ENCODE data around the gene RDH5.

RDH5 gene

DNA sequence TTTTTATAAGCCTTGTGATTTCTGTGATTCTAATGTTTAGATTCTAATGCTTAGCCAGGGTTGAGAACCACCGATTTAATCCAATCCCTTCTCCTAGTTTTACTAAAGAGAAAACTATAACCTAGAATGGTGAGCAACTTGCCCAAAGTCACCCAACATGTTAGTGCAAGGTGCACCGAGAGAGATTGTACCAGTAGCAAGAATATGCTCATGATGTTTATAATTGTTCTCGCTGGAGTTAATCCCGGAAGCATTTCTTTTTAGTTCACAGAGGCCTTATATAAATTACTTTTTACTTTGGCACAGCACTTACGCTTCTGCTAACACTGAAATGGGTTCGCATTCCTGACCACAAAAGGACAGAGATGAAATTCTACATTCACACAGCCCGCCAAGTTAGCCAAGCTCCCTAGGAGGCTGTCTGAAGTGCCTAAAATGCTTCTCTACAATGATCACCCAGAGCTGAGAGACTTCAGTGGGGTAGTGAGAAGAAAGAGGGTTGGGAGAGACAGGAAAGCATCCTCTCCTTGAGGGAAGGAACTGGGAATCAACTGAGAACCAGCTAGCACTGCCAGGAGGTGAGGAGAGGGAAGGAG is 4.9 kb upstream of the RDH5 start:
- Histone ChIP-seq H3K4me3 (ENCODE audit: extremely low read depth, insufficient read depth, low read length, poor library complexity, severe bottlenecking) (peak overlapping the region; percentile 87), H3K27ac (ENCODE audit: low read depth, low read length, severe bottlenecking) (peak overlapping the region; percentile 36), H3K4me1 (ENCODE audit: control insufficient read depth, insufficient read depth, low read length, poor library complexity, severe bottlenecking) (peaks cover 32% of the 10 kb centered on the region), H3K9me3 (ENCODE audit: control insufficient read depth, low read length) (no peaks in the 10 kb centered on the region), H3K36me3 (ENCODE audit: control insufficient read depth, insufficient read depth, low read length) (peaks cover 3% of the 10 kb centered on the region)
- 82 to 97% methylated on average over 2 to 4 of the region's 7 CpGs for WGBS, 2 experiments (ENCODE audit: insufficient coverage in 2 of 2)

DNA sequence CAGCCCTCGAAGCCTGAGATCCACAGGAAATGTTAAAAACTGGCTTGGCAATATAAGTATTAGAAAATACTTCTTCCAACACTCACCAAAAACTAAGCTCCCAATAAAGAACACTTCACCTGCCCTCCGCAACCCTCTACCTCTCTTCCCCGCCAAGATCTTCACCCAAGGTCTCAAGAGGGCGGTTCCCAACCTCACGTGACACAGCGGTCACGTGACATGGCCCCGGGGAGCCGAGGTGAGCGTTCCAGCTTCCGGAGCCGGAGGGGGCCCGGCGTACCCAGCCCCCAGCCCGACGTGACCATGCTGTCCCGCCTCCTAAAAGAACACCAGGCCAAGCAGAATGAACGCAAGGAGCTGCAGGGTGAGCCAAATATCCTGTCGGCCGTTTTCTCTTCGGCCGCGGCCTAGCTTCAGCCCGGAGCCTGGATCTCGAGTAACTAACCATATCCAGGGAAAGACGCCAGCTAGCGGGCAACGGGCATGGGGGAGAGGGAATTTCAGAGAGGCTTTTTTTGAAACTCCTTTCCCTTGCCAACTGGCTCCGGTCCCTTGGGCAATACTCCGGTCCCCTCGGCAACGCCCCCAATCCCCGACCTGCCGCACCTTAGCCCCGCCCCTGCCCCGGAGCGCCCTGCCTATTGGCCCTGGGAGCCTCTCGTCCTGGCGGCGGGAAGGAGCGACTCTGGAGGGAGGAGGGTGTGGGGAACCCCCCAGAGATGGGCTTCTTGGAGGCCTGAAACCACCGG is 4.2 kb upstream of the RDH5 start, which contains the start of gene BLOC1S1:
Gene BLOC1S1, plus strand, starts transcription at position 214 of the 749 bp plus-strand sequence. Its CDS starts 6 bp downstream, at position 220.
- WGBS, 2 experiments (ENCODE audit: insufficient coverage in 2 of 2) = 1% methylated on average over 26 to 33 of the region's 42 CpGs
- Histone ChIP-seq H3K4me1 (ENCODE audit: control insufficient read depth, insufficient read depth, low read length, poor library complexity, severe bottlenecking) (peaks cover 32% of the 10 kb centered on the region), H3K36me3 (ENCODE audit: control insufficient read depth, insufficient read depth, low read length) (peaks cover 3% of the 10 kb centered on the region), H3K27ac (ENCODE audit: low read depth, low read length, severe bottlenecking) (peak within 1 kb of the TSS; percentile 84), H3K9me3 (ENCODE audit: control insufficient read depth, low read length) (no peaks in the 10 kb centered on the region), H3K4me3 (ENCODE audit: extremely low read depth, insufficient read depth, low read length, poor library complexity, severe bottlenecking) (peak within 1 kb of the TSS; percentile 87)

DNA sequence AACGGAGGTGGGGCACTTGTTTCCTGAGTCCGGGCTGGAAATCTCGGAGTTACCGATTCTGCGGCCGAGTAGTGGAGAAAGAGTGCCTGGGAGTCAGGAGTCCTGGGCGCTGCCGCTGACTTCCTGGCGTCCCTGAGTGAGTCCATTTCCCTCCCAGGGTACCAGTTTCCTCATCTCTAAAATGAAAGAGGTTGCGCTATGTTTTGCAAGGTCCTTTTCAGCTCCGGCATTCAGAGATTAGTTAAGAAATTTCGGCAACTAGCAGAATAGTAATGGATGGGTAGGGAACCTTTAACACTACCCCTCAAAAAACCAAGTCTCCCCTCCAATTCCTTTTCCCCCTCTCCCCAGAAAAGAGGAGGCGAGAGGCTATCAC is 3.6 kb upstream of the RDH5 start:
- 2% methylated on average over 10 of the region's 13 CpGs; no CpG with 5 or more reads in 1 of the 2 experiments for WGBS, 2 experiments (ENCODE audit: insufficient coverage in 2 of 2)
- peaks cover 32% of the 10 kb centered on the region for H3K4me1 ChIP-seq (ENCODE audit: control insufficient read depth, insufficient read depth, low read length, poor library complexity, severe bottlenecking)
- H3K9me3 ChIP-seq (ENCODE audit: control insufficient read depth, low read length) = no peaks in the 10 kb centered on the region
- H3K27ac ChIP-seq (ENCODE audit: low read depth, low read length, severe bottlenecking) = peak overlapping the region; percentile 84
- H3K36me3 ChIP-seq (ENCODE audit: control insufficient read depth, insufficient read depth, low read length) = peaks cover 3% of the 10 kb centered on the region
- peak overlapping the region; percentile 87 for H3K4me3 ChIP-seq (ENCODE audit: extremely low read depth, insufficient read depth, low read length, poor library complexity, severe bottlenecking)

DNA sequence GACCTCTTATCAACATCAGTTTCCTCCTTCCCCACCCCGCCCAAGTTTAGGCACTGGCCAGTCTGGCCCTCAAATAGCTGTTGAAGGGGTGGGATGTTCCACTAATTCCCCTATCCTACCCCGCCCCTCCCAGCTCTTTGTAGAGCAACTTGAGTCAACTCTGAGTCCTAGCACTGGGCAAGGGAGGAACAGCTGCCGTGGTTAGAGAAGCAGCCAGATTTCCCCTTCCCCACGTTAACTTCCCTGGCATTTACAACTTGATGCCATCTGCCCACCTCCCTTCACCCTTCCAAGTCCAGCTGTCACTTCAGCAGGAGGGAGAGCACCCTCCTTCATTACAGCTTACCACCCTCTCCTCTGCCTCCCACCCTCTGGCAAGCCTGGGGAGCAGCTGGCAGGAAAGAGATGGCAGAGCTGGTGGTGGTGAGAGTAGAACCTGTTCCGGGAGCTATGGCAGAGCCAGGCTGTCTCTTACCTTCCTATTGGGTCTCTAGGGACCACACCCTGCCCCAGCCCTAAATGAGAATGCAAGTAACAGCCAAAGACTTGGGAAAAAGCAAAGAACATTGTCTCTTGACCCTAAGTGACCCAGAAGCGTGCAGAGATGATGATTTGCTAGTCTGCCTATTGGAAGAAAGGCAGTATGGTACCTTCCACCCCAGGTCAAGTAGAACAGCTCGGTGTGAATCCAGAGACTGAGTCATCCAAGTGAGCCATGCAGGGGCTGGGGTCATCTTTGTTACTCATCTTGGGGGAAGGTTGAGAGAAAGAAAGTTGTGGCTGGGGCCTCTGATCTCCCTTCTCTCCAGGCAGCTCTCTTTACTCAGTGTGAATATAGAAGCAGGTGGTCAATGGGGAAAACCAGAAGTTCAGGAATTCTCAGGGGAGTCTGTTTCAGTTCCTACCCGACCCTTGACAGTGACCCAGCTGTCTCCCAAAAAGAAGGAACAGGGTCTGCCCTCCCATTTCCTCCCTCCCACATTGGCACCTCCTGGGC is 2.9 kb upstream of the RDH5 start:
- peak overlapping the region; percentile 41 for H3K27ac ChIP-seq (ENCODE audit: low read depth, low read length, severe bottlenecking)
- peak overlapping the region; percentile 87 for H3K4me3 ChIP-seq (ENCODE audit: extremely low read depth, insufficient read depth, low read length, poor library complexity, severe bottlenecking)
- peaks cover 32% of the 10 kb centered on the region for H3K4me1 ChIP-seq (ENCODE audit: control insufficient read depth, insufficient read depth, low read length, poor library complexity, severe bottlenecking)
- no peaks in the 10 kb centered on the region for H3K9me3 ChIP-seq (ENCODE audit: control insufficient read depth, low read length)
- peaks cover 4% of the 10 kb centered on the region for H3K36me3 ChIP-seq (ENCODE audit: control insufficient read depth, insufficient read depth, low read length)
- 37 to 43% methylated on average over 6 of the region's 8 CpGs for WGBS, 2 experiments (ENCODE audit: insufficient coverage in 2 of 2)

DNA sequence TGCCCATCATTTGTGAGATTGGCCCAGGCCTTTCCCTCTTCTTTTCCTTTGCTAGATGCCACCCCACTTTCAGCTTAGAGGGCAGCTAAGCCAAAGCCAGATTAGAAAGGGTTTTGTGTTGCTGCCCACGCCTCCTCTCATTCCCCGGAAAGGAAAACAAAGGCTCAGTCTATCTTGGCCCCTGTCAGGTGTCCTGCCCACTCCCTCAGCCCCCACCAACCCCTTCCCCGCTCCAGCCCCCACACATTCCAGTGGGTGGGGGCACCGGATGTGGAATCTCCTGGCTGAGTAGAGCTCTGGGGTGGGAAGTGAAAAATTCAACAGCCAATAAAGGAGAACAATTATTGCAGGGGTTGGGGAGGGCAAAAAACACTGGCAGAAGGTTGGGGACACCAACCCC is 2.2 kb upstream of the RDH5 start:
- Histone ChIP-seq H3K36me3 (ENCODE audit: control insufficient read depth, insufficient read depth, low read length) (peaks cover 11% of the 10 kb centered on the region), H3K9me3 (ENCODE audit: control insufficient read depth, low read length) (no peaks in the 10 kb centered on the region), H3K4me1 (ENCODE audit: control insufficient read depth, insufficient read depth, low read length, poor library complexity, severe bottlenecking) (peaks cover 32% of the 10 kb centered on the region), H3K27ac (ENCODE audit: low read depth, low read length, severe bottlenecking) (peak overlapping the region; percentile 41), H3K4me3 (ENCODE audit: extremely low read depth, insufficient read depth, low read length, poor library complexity, severe bottlenecking) (peak overlapping the region; percentile 2)
- 53% methylated on average over 2 of the region's 4 CpGs; no CpG with 5 or more reads in 1 of the 2 experiments for WGBS, 2 experiments (ENCODE audit: insufficient coverage in 2 of 2)

DNA sequence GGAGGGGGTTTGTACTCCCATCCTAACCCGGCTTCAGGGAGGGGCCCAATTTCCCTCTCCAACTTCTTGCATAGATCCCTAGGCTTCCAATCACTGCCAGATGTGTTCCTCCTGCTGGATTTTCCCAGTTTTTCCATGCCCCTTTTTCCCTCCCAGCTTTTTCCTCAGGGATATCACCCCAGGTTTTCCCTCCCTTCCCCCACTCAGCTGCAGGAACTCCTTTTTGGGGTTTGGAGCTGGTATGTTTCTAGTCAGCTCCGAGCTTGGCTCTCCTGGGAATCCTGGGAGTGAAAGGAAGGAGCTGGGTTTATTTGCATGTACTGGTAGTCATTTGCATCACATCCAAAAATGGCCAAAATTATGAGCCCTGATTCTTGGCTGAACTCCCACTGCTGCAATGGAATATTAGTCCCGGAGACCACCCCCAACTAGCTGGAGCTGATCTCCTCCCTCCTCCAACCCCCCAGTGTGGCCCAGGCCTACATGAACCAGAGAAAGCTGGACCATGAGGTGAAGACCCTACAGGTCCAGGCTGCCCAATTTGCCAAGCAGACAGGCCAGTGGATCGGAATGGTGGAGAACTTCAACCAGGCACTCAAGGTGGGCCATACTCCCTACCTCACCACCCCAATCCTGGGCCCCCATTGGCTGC is 1.4 kb upstream of the RDH5 start:
- WGBS, 2 experiments (ENCODE audit: insufficient coverage in 2 of 2) = 64 to 93% methylated on average over 2 to 3 of the region's 4 CpGs
- peak overlapping the region; percentile 41 for H3K27ac ChIP-seq (ENCODE audit: low read depth, low read length, severe bottlenecking)

DNA sequence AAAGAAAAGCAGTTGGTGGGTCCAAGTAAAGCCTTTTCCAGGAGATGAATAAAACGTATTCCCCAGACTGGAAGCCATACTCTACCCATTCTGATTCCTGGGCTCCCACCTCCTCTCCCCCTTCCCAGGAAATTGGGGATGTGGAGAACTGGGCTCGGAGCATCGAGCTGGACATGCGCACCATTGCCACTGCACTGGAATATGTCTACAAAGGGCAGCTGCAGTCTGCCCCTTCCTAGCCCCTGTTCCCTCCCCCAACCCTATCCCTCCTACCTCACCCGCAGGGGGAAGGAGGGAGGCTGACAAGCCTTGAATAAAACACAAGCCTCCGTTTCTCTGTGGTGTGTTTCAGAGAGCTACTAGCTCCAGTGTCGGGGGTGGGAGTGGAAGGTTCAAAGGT is 822 bp upstream of the RDH5 start:
- no peak overlapping the region for H3K4me3 ChIP-seq (ENCODE audit: extremely low read depth, insufficient read depth, low read length, poor library complexity, severe bottlenecking)
- H3K4me1 ChIP-seq (ENCODE audit: control insufficient read depth, insufficient read depth, low read length, poor library complexity, severe bottlenecking) = peaks cover 32% of the 10 kb centered on the region
- no peaks in the 10 kb centered on the region for H3K9me3 ChIP-seq (ENCODE audit: control insufficient read depth, low read length)
- H3K36me3 ChIP-seq (ENCODE audit: control insufficient read depth, insufficient read depth, low read length) = peaks cover 24% of the 10 kb centered on the region
- H3K27ac ChIP-seq (ENCODE audit: low read depth, low read length, severe bottlenecking) = no peak overlapping the region
- WGBS, 2 experiments (ENCODE audit: insufficient coverage in 2 of 2) = 86% methylated on average over 3 of the region's 7 CpGs; no CpG with 5 or more reads in 1 of the 2 experiments

More for the DNA sequence above, 1.4 kb upstream of the RDH5 start:
- Histone ChIP-seq H3K36me3 (ENCODE audit: control insufficient read depth, insufficient read depth, low read length) (peaks cover 17% of the 10 kb centered on the region), H3K4me1 (ENCODE audit: control insufficient read depth, insufficient read depth, low read length, poor library complexity, severe bottlenecking) (peaks cover 32% of the 10 kb centered on the region), H3K4me3 (ENCODE audit: extremely low read depth, insufficient read depth, low read length, poor library complexity, severe bottlenecking) (no peak overlapping the region), H3K9me3 (ENCODE audit: control insufficient read depth, low read length) (no peaks in the 10 kb centered on the region)

DNA sequence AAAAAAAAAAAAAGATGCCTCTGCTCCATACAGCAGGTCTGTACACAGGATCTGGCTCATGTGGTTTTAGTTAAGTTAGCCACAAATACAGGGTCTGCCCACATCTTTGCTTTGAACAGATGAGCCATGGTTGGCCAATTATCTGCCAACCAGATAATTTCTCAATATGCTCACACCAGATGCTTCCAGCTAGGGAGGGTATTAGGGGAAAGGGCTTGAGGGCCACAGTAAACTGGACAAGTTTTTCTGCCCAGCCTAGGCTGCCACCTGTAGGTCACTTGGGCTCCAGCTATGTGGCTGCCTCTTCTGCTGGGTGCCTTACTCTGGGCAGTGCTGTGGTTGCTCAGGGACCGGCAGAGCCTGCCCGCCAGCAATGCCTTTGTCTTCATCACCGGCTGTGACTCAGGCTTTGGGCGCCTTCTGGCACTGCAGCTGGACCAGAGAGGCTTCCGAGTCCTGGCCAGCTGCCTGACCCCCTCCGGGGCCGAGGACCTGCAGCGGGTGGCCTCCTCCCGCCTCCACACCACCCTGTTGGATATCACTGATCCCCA is 776 bp downstream of the RDH5 start:
- peaks cover 40% of the 10 kb centered on the region for H3K36me3 ChIP-seq (ENCODE audit: control insufficient read depth, insufficient read depth, low read length)
- WGBS, 2 experiments (ENCODE audit: insufficient coverage in 2 of 2) = 66 to 81% methylated on average over 9 of the region's 9 CpGs
- no peak overlapping the region for H3K27ac ChIP-seq (ENCODE audit: low read depth, low read length, severe bottlenecking)
- H3K4me3 ChIP-seq (ENCODE audit: extremely low read depth, insufficient read depth, low read length, poor library complexity, severe bottlenecking) = no peak overlapping the region
- H3K4me1 ChIP-seq (ENCODE audit: control insufficient read depth, insufficient read depth, low read length, poor library complexity, severe bottlenecking) = peaks cover 29% of the 10 kb centered on the region
- H3K9me3 ChIP-seq (ENCODE audit: control insufficient read depth, low read length) = no peaks in the 10 kb centered on the region

DNA sequence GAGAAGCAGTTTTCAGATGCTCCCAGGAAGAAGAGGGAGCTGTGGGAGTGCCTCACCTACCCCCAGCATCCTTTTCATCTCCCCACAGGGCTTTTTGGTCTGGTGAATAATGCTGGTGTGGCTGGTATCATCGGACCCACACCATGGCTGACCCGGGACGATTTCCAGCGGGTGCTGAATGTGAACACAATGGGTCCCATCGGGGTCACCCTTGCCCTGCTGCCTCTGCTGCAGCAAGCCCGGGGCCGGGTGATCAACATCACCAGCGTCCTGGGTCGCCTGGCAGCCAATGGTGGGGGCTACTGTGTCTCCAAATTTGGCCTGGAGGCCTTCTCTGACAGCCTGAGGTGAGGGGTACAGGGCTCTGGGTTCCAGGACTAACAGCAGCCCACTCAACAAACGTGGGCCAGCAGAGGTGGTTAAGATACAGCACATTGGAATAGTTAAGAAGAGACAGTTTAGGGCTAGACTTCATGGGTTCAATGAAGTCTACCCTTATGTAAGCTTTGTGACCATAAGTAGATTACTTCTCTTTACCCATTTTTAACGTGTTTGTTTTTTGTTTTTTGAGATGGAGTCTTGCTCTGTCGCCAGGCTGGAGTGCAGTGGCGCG is 1.5 kb downstream of the RDH5 start:
- no peak overlapping the region for H3K27ac ChIP-seq (ENCODE audit: low read depth, low read length, severe bottlenecking)
- WGBS, 2 experiments (ENCODE audit: insufficient coverage in 2 of 2) = 87 to 90% methylated on average over 8 to 13 of the region's 14 CpGs
- H3K36me3 ChIP-seq (ENCODE audit: control insufficient read depth, insufficient read depth, low read length) = peaks cover 47% of the 10 kb centered on the region
- peaks cover 30% of the 10 kb centered on the region for H3K4me1 ChIP-seq (ENCODE audit: control insufficient read depth, insufficient read depth, low read length, poor library complexity, severe bottlenecking)
- H3K4me3 ChIP-seq (ENCODE audit: extremely low read depth, insufficient read depth, low read length, poor library complexity, severe bottlenecking) = no peak overlapping the region
- no peaks in the 10 kb centered on the region for H3K9me3 ChIP-seq (ENCODE audit: control insufficient read depth, low read length)
